GM19372 (cell line): ENCODE results near the gene CEP152.
"Not testable (repeated sequence)": the region's sequence is repeated elsewhere in the genome, so short reads cannot be mapped to it uniquely, and the experiment has no call there.

Experiments used
- ATAC-seq: cut with Tn5 transposase; IDR thresholded peaks from one replicate; pipeline ENCODE4 v1.9.1; 2021; ENCODE audit warnings: mild to moderate bottlenecking, low read depth, moderate library complexity; ENCODE audit not compliant: unreplicated experiment

CEP152 gene

GRCh38 chr15:48810414-48811324, at the start of gene CEP152:
Gene CEP152, minus strand, starts transcription at chr15:48811069. Its CDS starts 5,420 bp downstream, at chr15:48805649.
- peak; percentile 95 for ATAC-seq

GRCh38 chr15:48859426-48859825, 48.6 kb upstream of the CEP152 start:
- ATAC-seq, result no peak

GRCh38 chr15:48858401-48858800, 47.5 kb upstream of the CEP152 start:
- ATAC-seq, result no peak

- no peak for ATAC-seq
These were observed 46.1 kb upstream of the CEP152 start for GRCh38 chr15:48856942-48857341.

- no peak for ATAC-seq
These were observed 44.9 kb upstream of the CEP152 start for GRCh38 chr15:48855501-48856440.

GRCh38 chr15:48854434-48854833, 43.6 kb upstream of the CEP152 start:
- not testable (repeated sequence) for ATAC-seq

GRCh38 chr15:48851956-48852355, 41.1 kb upstream of the CEP152 start:
- no peak for ATAC-seq

- no peak for ATAC-seq
These were observed 39.8 kb upstream of the CEP152 start for GRCh38 chr15:48850648-48851047.

- ATAC-seq, result no peak
These were observed 34.3 kb upstream of the CEP152 start for GRCh38 chr15:48845123-48845522.

- ATAC-seq, result no peak
These were observed 31.6 kb upstream of the CEP152 start for GRCh38 chr15:48842501-48842900.

- no peak for ATAC-seq
These were observed 23.9 kb upstream of the CEP152 start for GRCh38 chr15:48834756-48835155.

- ATAC-seq, result no peak
These were observed 22.8 kb upstream of the CEP152 start for GRCh38 chr15:48833526-48834239.

GRCh38 chr15:48832648-48833047, 21.8 kb upstream of the CEP152 start:
- no peak for ATAC-seq

- no peak for ATAC-seq
These were observed 18.0 kb upstream of the CEP152 start for GRCh38 chr15:48828906-48829305.

GRCh38 chr15:48828471-48828870, 17.6 kb upstream of the CEP152 start:
- ATAC-seq, result no peak

GRCh38 chr15:48825075-48825474, 14.2 kb upstream of the CEP152 start:
- no peak for ATAC-seq

GRCh38 chr15:48823706-48824105, 12.8 kb upstream of the CEP152 start:
- ATAC-seq, result no peak

- no peak for ATAC-seq
These were observed 12.4 kb upstream of the CEP152 start for GRCh38 chr15:48823237-48823636.

GRCh38 chr15:48814286-48814685, 3.4 kb upstream of the CEP152 start:
- no peak for ATAC-seq

GRCh38 chr15:48811325-48811958, 573 bp upstream of the CEP152 start:
- no peak for ATAC-seq
